ENCODE data around the gene IL17RB. TPM values are rescaled to one million over a fixed set of nuclear protein-coding genes. Genes with fewer than 3 reads are reported as not detected.

IL17RB gene
- total RNA-seq, 2 experiments from 2014 or later = 0.14 to 0.15 TPM

GRCh38 chr3:53806182-53807116 is 39.9 kb upstream of the IL17RB start:
- no peak overlapping the region for H3K27ac Mint-ChIP-seq
- no peaks in the 10 kb centered on the region for H3K4me1 Mint-ChIP-seq (ENCODE audit: low read depth)
- H3K36me3 Mint-ChIP-seq (ENCODE audit: low read depth) = no peaks in the 10 kb centered on the region
- H3K27me3 Mint-ChIP-seq (ENCODE audit: low read depth) = no peaks in the 10 kb centered on the region
- CTCF ChIA-PET = no interaction called here
- H3K9me3 Mint-ChIP-seq = no peaks in the 10 kb centered on the region
- intact Hi-C loops (cut with micrococcal nuclease) = no loop called here
- no peak for DNase-seq
- H3K4me3 Mint-ChIP-seq = no peak overlapping the region

DNA sequence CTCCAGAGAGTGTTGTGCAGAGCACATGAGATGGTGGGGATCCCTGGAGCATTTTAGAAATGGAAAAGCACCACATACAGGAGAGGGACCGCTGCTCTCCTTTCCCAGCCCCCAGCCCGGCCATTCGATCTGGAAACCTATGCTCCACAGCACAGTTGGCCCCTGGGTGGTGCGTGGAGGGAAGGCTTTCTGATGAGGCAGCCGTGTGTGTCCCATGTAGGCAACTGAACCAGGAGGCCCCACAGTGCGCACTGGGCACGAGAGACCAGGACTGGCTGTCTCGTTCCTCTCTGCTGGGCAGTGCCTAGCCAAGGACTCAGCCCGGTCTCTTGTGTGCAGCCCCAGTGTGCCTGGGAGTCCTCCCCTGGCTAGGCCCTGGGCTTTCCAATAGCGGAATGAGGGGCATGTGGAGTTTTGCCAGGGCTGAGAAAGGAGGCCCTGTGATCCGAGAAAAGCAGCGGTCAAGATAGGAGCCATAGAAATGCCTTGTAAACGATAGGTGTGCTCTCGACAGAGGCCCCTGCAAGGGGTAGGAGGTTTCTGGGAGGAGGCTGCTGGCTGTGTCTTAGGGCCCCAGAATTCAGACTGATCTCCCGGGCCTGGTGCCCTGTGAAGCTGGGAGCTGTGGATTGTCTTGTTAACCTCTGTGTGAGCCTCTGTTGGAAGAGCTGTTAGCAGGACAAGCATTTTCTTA is 39.1 kb upstream of the IL17RB start:
- Mint-ChIP-seq H3K27ac (no peak overlapping the region), H3K4me1 (ENCODE audit: low read depth) (no peaks in the 10 kb centered on the region), H3K4me3 (no peak overlapping the region), H3K9me3 (no peaks in the 10 kb centered on the region), H3K27me3 (ENCODE audit: low read depth) (no peaks in the 10 kb centered on the region), H3K36me3 (ENCODE audit: low read depth) (no peaks in the 10 kb centered on the region)
- CTCF ChIA-PET = no interaction called here
- no peak for DNase-seq
- intact Hi-C loops (cut with micrococcal nuclease) = no loop called here

DNA sequence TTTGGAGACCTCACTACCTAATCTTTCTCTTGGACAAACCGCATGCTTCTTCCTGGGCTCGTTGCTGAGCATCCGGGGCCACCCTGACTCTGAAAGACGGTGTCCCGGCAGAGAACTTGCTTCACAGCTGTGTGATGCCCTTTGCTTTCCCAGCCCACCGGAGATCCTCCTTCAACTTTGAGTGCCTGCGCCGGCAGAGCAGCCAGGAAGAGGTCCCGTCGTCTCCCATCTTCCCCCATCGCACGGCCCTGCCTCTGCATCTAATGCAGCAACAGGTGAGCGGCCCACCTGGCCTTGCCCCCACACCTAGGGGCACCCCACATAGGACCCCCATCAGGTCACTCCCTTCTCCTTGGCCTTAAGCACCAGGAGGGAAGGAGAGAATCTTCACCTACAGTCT is 37.9 kb upstream of the IL17RB start:
- no peaks in the 10 kb centered on the region for H3K4me1 Mint-ChIP-seq (ENCODE audit: low read depth)
- CTCF ChIA-PET = no interaction called here
- DNase-seq = no peak
- no peak overlapping the region for H3K4me3 Mint-ChIP-seq
- H3K36me3 Mint-ChIP-seq (ENCODE audit: low read depth) = no peaks in the 10 kb centered on the region
- H3K27ac Mint-ChIP-seq = no peak overlapping the region
- intact Hi-C loops (cut with micrococcal nuclease) = no loop called here
- no peaks in the 10 kb centered on the region for H3K27me3 Mint-ChIP-seq (ENCODE audit: low read depth)
- H3K9me3 Mint-ChIP-seq = no peaks in the 10 kb centered on the region

- no peaks in the 10 kb centered on the region for H3K9me3 Mint-ChIP-seq
- no peak overlapping the region for H3K4me3 Mint-ChIP-seq
- H3K27ac Mint-ChIP-seq = no peak overlapping the region
- no peaks in the 10 kb centered on the region for H3K36me3 Mint-ChIP-seq (ENCODE audit: low read depth)
- DNase-seq = no peak
- intact Hi-C loops (cut with micrococcal nuclease) = no loop called here
- no peaks in the 10 kb centered on the region for H3K4me1 Mint-ChIP-seq (ENCODE audit: low read depth)
- H3K27me3 Mint-ChIP-seq (ENCODE audit: low read depth) = no peaks in the 10 kb centered on the region
- CTCF ChIA-PET = no interaction called here
Observed at GRCh38 chr3:53809267-53809666, 37.1 kb upstream of the IL17RB start.

GRCh38 chr3:53809764-53810400 is 36.5 kb upstream of the IL17RB start:
- CTCF ChIA-PET = no interaction called here
- no peaks in the 10 kb centered on the region for H3K36me3 Mint-ChIP-seq (ENCODE audit: low read depth)

DNA sequence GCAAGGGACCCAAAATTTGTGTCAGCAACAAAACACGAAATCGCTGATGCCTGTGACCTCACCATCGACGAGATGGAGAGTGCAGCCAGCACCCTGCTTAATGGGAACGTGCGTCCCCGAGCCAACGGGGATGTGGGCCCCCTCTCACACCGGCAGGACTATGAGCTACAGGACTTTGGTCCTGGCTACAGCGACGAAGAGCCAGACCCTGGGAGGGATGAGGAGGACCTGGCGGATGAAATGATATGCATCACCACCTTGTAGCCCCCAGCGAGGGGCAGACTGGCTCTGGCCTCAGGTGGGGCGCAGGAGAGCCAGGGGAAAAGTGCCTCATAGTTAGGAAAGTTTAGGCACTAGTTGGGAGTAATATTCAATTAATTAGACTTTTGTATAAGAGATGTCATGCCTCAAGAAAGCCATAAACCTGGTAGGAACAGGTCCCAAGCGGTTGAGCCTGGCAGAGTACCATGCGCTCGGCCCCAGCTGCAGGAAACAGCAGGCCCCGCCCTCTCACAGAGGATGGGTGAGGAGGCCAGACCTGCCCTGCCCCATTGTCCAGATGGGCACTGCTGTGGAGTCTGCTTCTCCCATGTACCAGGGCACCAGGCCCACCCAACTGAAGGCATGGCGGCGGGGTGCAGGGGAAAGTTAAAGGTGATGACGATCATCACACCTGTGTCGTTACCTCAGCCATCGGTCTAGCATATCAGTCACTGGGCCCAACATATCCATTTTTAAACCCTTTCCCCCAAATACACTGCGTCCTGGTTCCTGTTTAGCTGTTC is 35.0 kb upstream of the IL17RB start:
- CTCF ChIA-PET = interaction anchor here (0.6 kb wide), 1 partner anchor 79 kb away, joined by 3 read pairs; no protein-coding TSS in a partner anchor

More at GRCh38 chr3:53809764-53810400, 36.5 kb upstream of the IL17RB start:
- H3K4me1 Mint-ChIP-seq (ENCODE audit: low read depth) = no peaks in the 10 kb centered on the region
- no peak for DNase-seq
- no peak overlapping the region for H3K27ac Mint-ChIP-seq
- H3K4me3 Mint-ChIP-seq = no peak overlapping the region
- H3K27me3 Mint-ChIP-seq (ENCODE audit: low read depth) = no peaks in the 10 kb centered on the region
- H3K9me3 Mint-ChIP-seq = no peaks in the 10 kb centered on the region
- intact Hi-C loops (cut with micrococcal nuclease) = loop anchor here (10.0 kb wide), 1 partner anchor 435 kb away; no protein-coding TSS in a partner anchor

GRCh38 chr3:53812434-53812833 is 33.9 kb upstream of the IL17RB start:
- H3K36me3 Mint-ChIP-seq (ENCODE audit: low read depth) = no peaks in the 10 kb centered on the region
- H3K27ac Mint-ChIP-seq = no peak overlapping the region
- H3K4me3 Mint-ChIP-seq = no peak overlapping the region
- H3K9me3 Mint-ChIP-seq = no peaks in the 10 kb centered on the region
- no peak for DNase-seq
- CTCF ChIA-PET = no interaction called here
- intact Hi-C loops (cut with micrococcal nuclease) = loop anchor here (10.0 kb wide), 1 partner anchor 438 kb away; no protein-coding TSS in a partner anchor
- no peaks in the 10 kb centered on the region for H3K4me1 Mint-ChIP-seq (ENCODE audit: low read depth)
- no peaks in the 10 kb centered on the region for H3K27me3 Mint-ChIP-seq (ENCODE audit: low read depth)

More for the DNA sequence above, 35.0 kb upstream of the IL17RB start:
- H3K27me3 Mint-ChIP-seq (ENCODE audit: low read depth) = no peaks in the 10 kb centered on the region
- no peaks in the 10 kb centered on the region for H3K36me3 Mint-ChIP-seq (ENCODE audit: low read depth)
- no peak overlapping the region for H3K27ac Mint-ChIP-seq
- H3K4me3 Mint-ChIP-seq = no peak overlapping the region
- intact Hi-C loops (cut with micrococcal nuclease) = loop anchor here (10.0 kb wide), 1 partner anchor 437 kb away; no protein-coding TSS in a partner anchor
- no peaks in the 10 kb centered on the region for H3K4me1 Mint-ChIP-seq (ENCODE audit: low read depth)
- no peaks in the 10 kb centered on the region for H3K9me3 Mint-ChIP-seq
- DNase-seq = no peak

DNA sequence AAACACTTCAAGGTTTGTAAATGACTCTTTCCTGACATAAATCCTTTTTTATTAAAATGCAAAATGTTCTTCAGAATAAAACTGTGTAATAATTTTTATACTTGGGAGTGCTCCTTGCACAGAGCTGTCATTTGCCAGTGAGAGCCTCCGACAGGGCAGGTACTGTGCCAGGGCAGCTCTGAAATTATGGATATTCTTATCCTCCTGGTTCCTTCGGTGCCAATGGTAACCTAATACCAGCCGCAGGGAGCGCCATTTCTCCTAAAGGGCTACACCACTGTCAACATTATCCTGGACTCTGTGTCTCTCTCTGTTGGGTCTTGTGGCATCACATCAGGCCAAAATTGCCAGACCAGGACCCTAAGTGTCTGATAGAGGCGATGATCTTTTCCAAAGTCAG is 33.1 kb upstream of the IL17RB start:
- Mint-ChIP-seq H3K27me3 (ENCODE audit: low read depth) (peaks cover 3% of the 10 kb centered on the region), H3K27ac (no peak overlapping the region), H3K36me3 (ENCODE audit: low read depth) (no peaks in the 10 kb centered on the region), H3K4me1 (ENCODE audit: low read depth) (peaks cover 2% of the 10 kb centered on the region), H3K4me3 (no peak overlapping the region), H3K9me3 (no peaks in the 10 kb centered on the region)
- intact Hi-C loops (cut with micrococcal nuclease) = loop anchor here (10.0 kb wide), 1 partner anchor 438 kb away; no protein-coding TSS in a partner anchor
- DNase-seq = no peak
- CTCF ChIA-PET = no interaction called here

GRCh38 chr3:53813876-53814275 is 32.5 kb upstream of the IL17RB start:
- DNase-seq = no peak
- Mint-ChIP-seq H3K4me3 (no peak overlapping the region), H3K36me3 (ENCODE audit: low read depth) (no peaks in the 10 kb centered on the region), H3K4me1 (ENCODE audit: low read depth) (peaks cover 2% of the 10 kb centered on the region), H3K27ac (no peak overlapping the region), H3K27me3 (ENCODE audit: low read depth) (peaks cover 3% of the 10 kb centered on the region), H3K9me3 (no peaks in the 10 kb centered on the region)
- intact Hi-C loops (cut with micrococcal nuclease) = loop anchor here (10.0 kb wide), 1 partner anchor 439 kb away; no protein-coding TSS in a partner anchor
- CTCF ChIA-PET = no interaction called here

DNA sequence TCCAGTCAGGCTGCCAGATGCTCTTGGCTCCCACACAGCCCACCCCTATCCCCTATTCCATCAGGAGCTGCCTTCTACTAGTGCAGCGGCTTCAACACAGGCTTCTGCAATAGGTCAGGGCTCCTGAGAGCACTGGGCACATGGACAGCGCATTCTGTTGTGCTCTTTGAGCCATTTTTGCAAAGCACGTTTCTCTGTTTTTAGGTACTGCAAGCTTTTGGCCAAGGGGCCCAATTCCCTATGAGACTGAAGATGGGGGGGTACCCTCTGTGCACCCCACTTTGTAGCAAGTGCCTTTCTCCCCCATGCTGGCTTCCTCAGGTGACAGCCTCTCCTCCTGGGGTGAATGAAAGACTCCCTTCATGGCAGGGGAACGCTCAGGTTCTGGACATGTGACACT is 31.3 kb upstream of the IL17RB start:
- Mint-ChIP-seq H3K27me3 (ENCODE audit: low read depth) (peaks cover 3% of the 10 kb centered on the region), H3K9me3 (no peaks in the 10 kb centered on the region), H3K4me1 (ENCODE audit: low read depth) (peaks cover 2% of the 10 kb centered on the region), H3K36me3 (ENCODE audit: low read depth) (no peaks in the 10 kb centered on the region), H3K27ac (no peak overlapping the region), H3K4me3 (no peak overlapping the region)
- intact Hi-C loops (cut with micrococcal nuclease) = loop anchor here (10.0 kb wide), 1 partner anchor 440 kb away; no protein-coding TSS in a partner anchor
- CTCF ChIA-PET = no interaction called here
- DNase-seq = no peak

GRCh38 chr3:53815651-53816050 is 30.7 kb upstream of the IL17RB start:
- no peaks in the 10 kb centered on the region for H3K36me3 Mint-ChIP-seq (ENCODE audit: low read depth)
- intact Hi-C loops (cut with micrococcal nuclease) = loop anchor here (10.0 kb wide), 1 partner anchor 441 kb away; no protein-coding TSS in a partner anchor
- CTCF ChIA-PET = no interaction called here

More at GRCh38 chr3:53815651-53816050, 30.7 kb upstream of the IL17RB start:
- DNase-seq = no peak
- H3K4me3 Mint-ChIP-seq = no peak overlapping the region
- peaks cover 2% of the 10 kb centered on the region for H3K4me1 Mint-ChIP-seq (ENCODE audit: low read depth)
- H3K27me3 Mint-ChIP-seq (ENCODE audit: low read depth) = peaks cover 3% of the 10 kb centered on the region
- no peak overlapping the region for H3K27ac Mint-ChIP-seq
- H3K9me3 Mint-ChIP-seq = no peaks in the 10 kb centered on the region
